GM12878 (cell line): Measurements from ENCODE around the gene PYGO2. TPM values are rescaled to one million over a fixed set of nuclear protein-coding genes. Genes with fewer than 3 reads are reported as not detected.

ENCODE experiments used
- BCL11A ChIP-seq: IDR thresholded peaks from 2 replicates; pipeline ENCODE4 v1.6.1; 2011; ENCODE audit warnings: low read depth, low read length
- DPF2 ChIP-seq: fragments of 450-650 bp; IDR thresholded peaks from 2 replicates; pipeline ENCODE4 v1.6.1; 2017; ENCODE audit warnings: mild to moderate bottlenecking
- HCFC1 ChIP-seq: fragments of 150-350 bp; IDR thresholded peaks from 2 replicates; pipeline ENCODE4 v1.6.1; 2014; ENCODE audit warnings: low read length
- IKZF1 ChIP-seq: fragments of 450-650 bp; conservative IDR thresholded peaks from 2 replicates; pipeline ENCODE4 v1.6.1; 2017; ENCODE audit warnings: antibody characterized with exemption, mild to moderate bottlenecking
- JUNB ChIP-seq: IDR thresholded peaks from 2 replicates; pipeline ENCODE4 v1.6.1; 2016; ENCODE audit warnings: antibody characterized with exemption, mild to moderate bottlenecking
- MEF2A ChIP-seq: IDR thresholded peaks from 2 replicates; pipeline ENCODE4 v1.6.1; 2011; ENCODE audit warnings: low read depth, mild to moderate bottlenecking, low read length, moderate library complexity; ENCODE audit not compliant: insufficient read depth
- NFIC ChIP-seq: IDR thresholded peaks from 2 replicates; pipeline ENCODE4 v1.6.1; 2012; ENCODE audit warnings: low read depth, mild to moderate bottlenecking, inconsistent platforms, low read length, moderate library complexity
- TARDBP ChIP-seq: IDR thresholded peaks from 2 replicates; pipeline ENCODE4 v1.6.1; 2016; ENCODE audit warnings: borderline replicate concordance
- ZSCAN29 ChIP-seq: fragments of 450-650 bp; IDR thresholded peaks from 2 replicates; pipeline ENCODE4 v1.6.1; 2017; ENCODE audit warnings: mild to moderate bottlenecking, moderate library complexity
- polyA plus RNA-seq, 11 experiments: library from polyadenylated mRNA; depleted of rRNA in 4 of 11; unstranded in 6 of 11; stranded (reverse) in 5 of 11; fragments of >200 nt; fragmentation: Nextera tagmentation in 4 of 11; fragmentation: Illumina TruSeq in 1 of 11; extraction: Ambion mirVana in 4 of 11; extraction: Trizol in 1 of 11; gene quantifications; 1 replicate in 1 of 11; 2 replicates in 10 of 11; pipeline versions ENCODE4 v1.2.1 to v1.2.3, GENCODE V29; 2011 to 2016; ENCODE audit warnings: inconsistent platforms in 2 of 11, missing spikeins in 2 of 11, low read depth in 1 of 11
- total RNA-seq, 4 experiments: library from RNA; depleted of rRNA in 3 of 4; stranded (reverse); fragments of >200 nt in 3 of 4; fragmentation: Illumina TruSeq in 1 of 4; extraction: Trizol in 1 of 4; gene quantifications; 2 replicates each; pipeline versions ENCODE4 v1.2.1 to v1.2.3, GENCODE V29; 2013 to 2021
- TF ChIP-seq, protein P1 (sequence below), 3 experiments: IDR thresholded peaks in 2 of 3; conservative IDR thresholded peaks in 1 of 3; 2 replicates each; pipeline ENCODE4 v1.5.1; 2011; ENCODE audit warnings: low read depth in 3 of 3, low read length in 3 of 3, mild to moderate bottlenecking in 3 of 3, control low read depth in 2 of 3, moderate library complexity in 2 of 3, inconsistent platforms in 1 of 3, mixed read lengths in 1 of 3; ENCODE audit not compliant: control insufficient read depth in 2 of 3, insufficient read depth in 1 of 3; ENCODE audit errors: extremely low read depth in 1 of 3
- TF ChIP-seq, protein P2 (sequence below): IDR thresholded peaks from 2 replicates; pipeline ENCODE4 v1.6.1; 2012; ENCODE audit warnings: low read depth, low read length, improper control_type of control experiment
- TF ChIP-seq, protein P3 (sequence below): IDR thresholded peaks from 2 replicates; pipeline ENCODE4 v1.6.1; 2012; ENCODE audit warnings: improper control_type of control experiment, low read depth, low read length; ENCODE audit not compliant: insufficient replicate concordance
- TF ChIP-seq, protein P4 (sequence below): fragments of 450-650 bp; IDR thresholded peaks from 2 replicates; pipeline ENCODE4 v1.6.1; 2017; ENCODE audit warnings: mild to moderate bottlenecking, low read depth, inconsistent platforms; ENCODE audit not compliant: poor library complexity, severe bottlenecking
- TF ChIP-seq, protein P5 (sequence below): IDR thresholded peaks from 2 replicates; pipeline ENCODE4 v1.6.1; 2012; ENCODE audit warnings: mild to moderate bottlenecking, low read depth, low read length

The PYGO2 gene
- total and polyA plus RNA-seq, 10 of the 15 experiments (the other 5 are each of a cell fraction or from before 2014, with no cell fraction given): 8.1 to 33.8 (median 23.5) TPM

DNA sequence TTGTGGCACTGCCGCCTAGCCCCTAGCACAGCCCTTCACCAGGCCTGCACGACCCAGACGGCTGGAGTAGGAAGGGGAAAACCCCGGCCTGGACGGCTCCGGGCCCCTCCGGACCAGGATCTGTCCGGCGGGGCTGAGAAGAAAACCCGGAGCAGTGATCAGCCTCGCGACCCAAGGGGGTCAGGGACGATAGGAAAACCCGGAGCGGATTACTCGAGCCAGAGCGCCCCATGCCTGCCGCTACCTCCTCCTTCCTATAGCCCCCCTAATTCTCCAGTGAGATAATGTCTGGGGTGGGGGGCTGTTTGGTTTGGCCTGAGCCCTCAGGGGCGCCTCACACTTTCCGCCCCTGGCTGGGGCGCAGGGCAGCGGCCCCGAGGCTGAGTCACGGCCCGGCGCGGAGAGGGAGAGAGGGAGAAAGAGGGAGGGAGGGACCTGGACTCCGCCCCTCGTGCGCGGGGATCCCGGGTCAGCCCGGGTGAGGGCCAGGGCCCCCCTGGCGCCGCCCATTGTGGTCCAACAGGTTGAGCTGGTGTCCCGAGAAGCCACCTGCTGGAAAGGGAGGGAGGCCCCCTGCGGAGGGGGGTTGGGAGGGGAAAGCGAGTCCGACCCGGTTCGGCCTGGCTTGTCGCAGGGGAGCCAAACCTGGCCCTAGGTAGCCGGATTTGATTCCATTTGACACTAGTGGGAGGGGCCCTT is 39.3 kb upstream of the PYGO2 start (continued):
- TF ChIP-seq BCL11A (peak; percentile 26; the same call in 1 of the 2 replicates), ZSCAN29 (peak; percentile 97), NFIC (no peak), HCFC1 (peak; percentile 41; the same call in 1 of the 2 replicates), JUNB (no peak), MEF2A (0 out of 2 replicates have a peak, but pooled peaks have one; percentile 24), DPF2 (peak; percentile 83), IKZF1 (peak; percentile 85), TARDBP (no peak)
- TF ChIP-seq, protein P1, sequence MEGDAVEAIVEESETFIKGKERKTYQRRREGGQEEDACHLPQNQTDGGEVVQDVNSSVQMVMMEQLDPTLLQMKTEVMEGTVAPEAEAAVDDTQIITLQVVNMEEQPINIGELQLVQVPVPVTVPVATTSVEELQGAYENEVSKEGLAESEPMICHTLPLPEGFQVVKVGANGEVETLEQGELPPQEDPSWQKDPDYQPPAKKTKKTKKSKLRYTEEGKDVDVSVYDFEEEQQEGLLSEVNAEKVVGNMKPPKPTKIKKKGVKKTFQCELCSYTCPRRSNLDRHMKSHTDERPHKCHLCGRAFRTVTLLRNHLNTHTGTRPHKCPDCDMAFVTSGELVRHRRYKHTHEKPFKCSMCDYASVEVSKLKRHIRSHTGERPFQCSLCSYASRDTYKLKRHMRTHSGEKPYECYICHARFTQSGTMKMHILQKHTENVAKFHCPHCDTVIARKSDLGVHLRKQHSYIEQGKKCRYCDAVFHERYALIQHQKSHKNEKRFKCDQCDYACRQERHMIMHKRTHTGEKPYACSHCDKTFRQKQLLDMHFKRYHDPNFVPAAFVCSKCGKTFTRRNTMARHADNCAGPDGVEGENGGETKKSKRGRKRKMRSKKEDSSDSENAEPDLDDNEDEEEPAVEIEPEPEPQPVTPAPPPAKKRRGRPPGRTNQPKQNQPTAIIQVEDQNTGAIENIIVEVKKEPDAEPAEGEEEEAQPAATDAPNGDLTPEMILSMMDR (IDR thresholded peaks at IDR 0.05 in 2 of 3, conservative IDR thresholded peaks at IDR 0.05 in 1 of 3; ENCODE audit: control insufficient read depth in 2 of 3, extremely low read depth in 1 of 3, insufficient read depth in 1 of 3, low read depth in 3 of 3, low read length in 3 of 3): no peak
- TF ChIP-seq, protein P2, sequence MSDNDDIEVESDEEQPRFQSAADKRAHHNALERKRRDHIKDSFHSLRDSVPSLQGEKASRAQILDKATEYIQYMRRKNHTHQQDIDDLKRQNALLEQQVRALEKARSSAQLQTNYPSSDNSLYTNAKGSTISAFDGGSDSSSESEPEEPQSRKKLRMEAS: peak; percentile 47; the same call in 1 of the 2 replicates
- TF ChIP-seq, protein P3, sequence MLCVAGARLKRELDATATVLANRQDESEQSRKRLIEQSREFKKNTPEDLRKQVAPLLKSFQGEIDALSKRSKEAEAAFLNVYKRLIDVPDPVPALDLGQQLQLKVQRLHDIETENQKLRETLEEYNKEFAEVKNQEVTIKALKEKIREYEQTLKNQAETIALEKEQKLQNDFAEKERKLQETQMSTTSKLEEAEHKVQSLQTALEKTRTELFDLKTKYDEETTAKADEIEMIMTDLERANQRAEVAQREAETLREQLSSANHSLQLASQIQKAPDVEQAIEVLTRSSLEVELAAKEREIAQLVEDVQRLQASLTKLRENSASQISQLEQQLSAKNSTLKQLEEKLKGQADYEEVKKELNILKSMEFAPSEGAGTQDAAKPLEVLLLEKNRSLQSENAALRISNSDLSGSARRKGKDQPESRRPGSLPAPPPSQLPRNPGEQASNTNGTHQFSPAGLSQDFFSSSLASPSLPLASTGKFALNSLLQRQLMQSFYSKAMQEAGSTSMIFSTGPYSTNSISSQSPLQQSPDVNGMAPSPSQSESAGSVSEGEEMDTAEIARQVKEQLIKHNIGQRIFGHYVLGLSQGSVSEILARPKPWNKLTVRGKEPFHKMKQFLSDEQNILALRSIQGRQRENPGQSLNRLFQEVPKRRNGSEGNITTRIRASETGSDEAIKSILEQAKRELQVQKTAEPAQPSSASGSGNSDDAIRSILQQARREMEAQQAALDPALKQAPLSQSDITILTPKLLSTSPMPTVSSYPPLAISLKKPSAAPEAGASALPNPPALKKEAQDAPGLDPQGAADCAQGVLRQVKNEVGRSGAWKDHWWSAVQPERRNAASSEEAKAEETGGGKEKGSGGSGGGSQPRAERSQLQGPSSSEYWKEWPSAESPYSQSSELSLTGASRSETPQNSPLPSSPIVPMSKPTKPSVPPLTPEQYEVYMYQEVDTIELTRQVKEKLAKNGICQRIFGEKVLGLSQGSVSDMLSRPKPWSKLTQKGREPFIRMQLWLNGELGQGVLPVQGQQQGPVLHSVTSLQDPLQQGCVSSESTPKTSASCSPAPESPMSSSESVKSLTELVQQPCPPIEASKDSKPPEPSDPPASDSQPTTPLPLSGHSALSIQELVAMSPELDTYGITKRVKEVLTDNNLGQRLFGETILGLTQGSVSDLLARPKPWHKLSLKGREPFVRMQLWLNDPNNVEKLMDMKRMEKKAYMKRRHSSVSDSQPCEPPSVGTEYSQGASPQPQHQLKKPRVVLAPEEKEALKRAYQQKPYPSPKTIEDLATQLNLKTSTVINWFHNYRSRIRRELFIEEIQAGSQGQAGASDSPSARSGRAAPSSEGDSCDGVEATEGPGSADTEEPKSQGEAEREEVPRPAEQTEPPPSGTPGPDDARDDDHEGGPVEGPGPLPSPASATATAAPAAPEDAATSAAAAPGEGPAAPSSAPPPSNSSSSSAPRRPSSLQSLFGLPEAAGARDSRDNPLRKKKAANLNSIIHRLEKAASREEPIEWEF: no peak
- TF ChIP-seq, protein P4, sequence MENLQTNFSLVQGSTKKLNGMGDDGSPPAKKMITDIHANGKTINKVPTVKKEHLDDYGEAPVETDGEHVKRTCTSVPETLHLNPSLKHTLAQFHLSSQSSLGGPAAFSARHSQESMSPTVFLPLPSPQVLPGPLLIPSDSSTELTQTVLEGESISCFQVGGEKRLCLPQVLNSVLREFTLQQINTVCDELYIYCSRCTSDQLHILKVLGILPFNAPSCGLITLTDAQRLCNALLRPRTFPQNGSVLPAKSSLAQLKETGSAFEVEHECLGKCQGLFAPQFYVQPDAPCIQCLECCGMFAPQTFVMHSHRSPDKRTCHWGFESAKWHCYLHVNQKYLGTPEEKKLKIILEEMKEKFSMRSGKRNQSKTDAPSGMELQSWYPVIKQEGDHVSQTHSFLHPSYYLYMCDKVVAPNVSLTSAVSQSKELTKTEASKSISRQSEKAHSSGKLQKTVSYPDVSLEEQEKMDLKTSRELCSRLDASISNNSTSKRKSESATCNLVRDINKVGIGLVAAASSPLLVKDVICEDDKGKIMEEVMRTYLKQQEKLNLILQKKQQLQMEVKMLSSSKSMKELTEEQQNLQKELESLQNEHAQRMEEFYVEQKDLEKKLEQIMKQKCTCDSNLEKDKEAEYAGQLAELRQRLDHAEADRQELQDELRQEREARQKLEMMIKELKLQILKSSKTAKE: peak; percentile 50
- TF ChIP-seq, protein P5, sequence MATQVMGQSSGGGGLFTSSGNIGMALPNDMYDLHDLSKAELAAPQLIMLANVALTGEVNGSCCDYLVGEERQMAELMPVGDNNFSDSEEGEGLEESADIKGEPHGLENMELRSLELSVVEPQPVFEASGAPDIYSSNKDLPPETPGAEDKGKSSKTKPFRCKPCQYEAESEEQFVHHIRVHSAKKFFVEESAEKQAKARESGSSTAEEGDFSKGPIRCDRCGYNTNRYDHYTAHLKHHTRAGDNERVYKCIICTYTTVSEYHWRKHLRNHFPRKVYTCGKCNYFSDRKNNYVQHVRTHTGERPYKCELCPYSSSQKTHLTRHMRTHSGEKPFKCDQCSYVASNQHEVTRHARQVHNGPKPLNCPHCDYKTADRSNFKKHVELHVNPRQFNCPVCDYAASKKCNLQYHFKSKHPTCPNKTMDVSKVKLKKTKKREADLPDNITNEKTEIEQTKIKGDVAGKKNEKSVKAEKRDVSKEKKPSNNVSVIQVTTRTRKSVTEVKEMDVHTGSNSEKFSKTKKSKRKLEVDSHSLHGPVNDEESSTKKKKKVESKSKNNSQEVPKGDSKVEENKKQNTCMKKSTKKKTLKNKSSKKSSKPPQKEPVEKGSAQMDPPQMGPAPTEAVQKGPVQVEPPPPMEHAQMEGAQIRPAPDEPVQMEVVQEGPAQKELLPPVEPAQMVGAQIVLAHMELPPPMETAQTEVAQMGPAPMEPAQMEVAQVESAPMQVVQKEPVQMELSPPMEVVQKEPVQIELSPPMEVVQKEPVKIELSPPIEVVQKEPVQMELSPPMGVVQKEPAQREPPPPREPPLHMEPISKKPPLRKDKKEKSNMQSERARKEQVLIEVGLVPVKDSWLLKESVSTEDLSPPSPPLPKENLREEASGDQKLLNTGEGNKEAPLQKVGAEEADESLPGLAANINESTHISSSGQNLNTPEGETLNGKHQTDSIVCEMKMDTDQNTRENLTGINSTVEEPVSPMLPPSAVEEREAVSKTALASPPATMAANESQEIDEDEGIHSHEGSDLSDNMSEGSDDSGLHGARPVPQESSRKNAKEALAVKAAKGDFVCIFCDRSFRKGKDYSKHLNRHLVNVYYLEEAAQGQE: no peak
